Hepatocyte (in vitro differentiated cells): ENCODE measurements around the gene ESRP2.

ENCODE experiments used
- CTCF ChIP-seq: fragments of 200-600 bp; sonication (generic); IDR thresholded peaks from 2 replicates; pipeline ENCODE4 v1.5.1; 2016; ENCODE audit warnings: antibody characterized with exemption, mild to moderate bottlenecking; ENCODE audit not compliant: poor library complexity
- EZH2 ChIP-seq: fragments of 200-600 bp; sonication (generic); IDR thresholded peaks from 2 replicates; pipeline ENCODE4 v1.6.1; 2016; ENCODE audit warnings: antibody characterized with exemption, mild to moderate bottlenecking, borderline replicate concordance
- EZH2phosphoT487 ChIP-seq: fragments of 200-600 bp; sonication (generic); IDR thresholded peaks from one replicate; pipeline ENCODE4 v1.6.1; 2018; ENCODE audit warnings: antibody characterized with exemption, mild to moderate bottlenecking, low read depth, moderate library complexity; ENCODE audit not compliant: unreplicated experiment, severe bottlenecking

- TF ChIP-seq CTCF (no peak), EZH2phosphoT487 (no peak), EZH2 (no peak)
These were observed 1.5 kb downstream of the ESRP2 start for GRCh38 chr16:68234188-68235107.
